Measurements from ENCODE around the gene PDGFD.

The PDGFD gene

DNA sequence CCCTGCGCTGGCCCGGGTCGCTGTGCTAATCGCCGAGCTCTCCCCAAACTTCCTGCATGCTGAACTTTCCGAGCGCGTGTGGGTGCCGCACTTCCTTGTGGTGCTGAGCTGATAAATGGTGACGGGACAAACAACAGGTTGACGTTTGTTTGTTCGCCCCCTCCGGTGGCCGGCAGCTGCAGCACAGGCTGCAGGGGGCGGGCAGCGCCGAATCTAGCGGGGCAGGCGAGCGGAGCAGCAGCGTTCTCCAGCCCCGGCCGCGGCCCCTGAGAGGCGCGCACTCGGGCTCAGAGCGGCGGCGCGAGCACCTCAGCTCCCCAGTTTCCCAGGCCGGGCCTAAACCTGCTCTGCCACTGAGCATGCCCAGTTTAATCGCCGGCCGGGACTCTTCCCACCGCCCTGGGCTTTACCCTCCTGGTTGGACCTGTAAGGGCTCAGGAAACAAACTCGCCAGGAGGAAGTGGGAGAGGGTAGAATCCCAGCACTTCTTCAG is at the start of gene PDGFD:
TSS of gene PDGFD (minus strand) at position 120 of the 493 bp plus-strand sequence.
- ChIA-PET CTCF (interaction anchor here (0.6 to 1.2 kb wide), 4 partner anchors 16 to 965 kb away, joined by 3 read pairs; no protein-coding TSS in a partner anchor), POLR2A (no interaction called here)
- TF ChIP-seq ELF4 (IDR thresholded peaks at IDR 0.05) (no peak), TARDBP (IDR thresholded peaks at IDR 0.05) (no peak), FOXK2 (IDR thresholded peaks at IDR 0.05) (no peak), ZNF384 (IDR thresholded peaks at IDR 0.05) (no peak), ARNT (IDR thresholded peaks at IDR 0.05) (no peak), BHLHE40 (IDR thresholded peaks at IDR 0.05; ENCODE audit: borderline replicate concordance) (no peak), FOXM1 (IDR thresholded peaks at IDR 0.05; ENCODE audit: borderline replicate concordance) (no peak), LEF1 (IDR thresholded peaks at IDR 0.05; ENCODE audit: borderline replicate concordance) (no peak), FOXA1 (IDR thresholded peaks at IDR 0.05) (no peak), SP1 (IDR thresholded peaks at IDR 0.05) (no peak), CTBP1 (IDR thresholded peaks at IDR 0.05; ENCODE audit: borderline replicate concordance) (no peak), NFRKB (IDR thresholded peaks at IDR 0.05) (no peak), SUZ12 (IDR thresholded peaks at IDR 0.05) (no peak), HDGF (IDR thresholded peaks at IDR 0.05; ENCODE audit: borderline replicate concordance) (no peak)
- TF ChIP-seq, protein P1, sequence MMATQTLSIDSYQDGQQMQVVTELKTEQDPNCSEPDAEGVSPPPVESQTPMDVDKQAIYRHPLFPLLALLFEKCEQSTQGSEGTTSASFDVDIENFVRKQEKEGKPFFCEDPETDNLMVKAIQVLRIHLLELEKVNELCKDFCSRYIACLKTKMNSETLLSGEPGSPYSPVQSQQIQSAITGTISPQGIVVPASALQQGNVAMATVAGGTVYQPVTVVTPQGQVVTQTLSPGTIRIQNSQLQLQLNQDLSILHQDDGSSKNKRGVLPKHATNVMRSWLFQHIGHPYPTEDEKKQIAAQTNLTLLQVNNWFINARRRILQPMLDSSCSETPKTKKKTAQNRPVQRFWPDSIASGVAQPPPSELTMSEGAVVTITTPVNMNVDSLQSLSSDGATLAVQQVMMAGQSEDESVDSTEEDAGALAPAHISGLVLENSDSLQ (IDR thresholded peaks at IDR 0.05) = no peak
- DNase-seq (ENCODE audit: extremely low spot score) = peak; percentile 59

DNA sequence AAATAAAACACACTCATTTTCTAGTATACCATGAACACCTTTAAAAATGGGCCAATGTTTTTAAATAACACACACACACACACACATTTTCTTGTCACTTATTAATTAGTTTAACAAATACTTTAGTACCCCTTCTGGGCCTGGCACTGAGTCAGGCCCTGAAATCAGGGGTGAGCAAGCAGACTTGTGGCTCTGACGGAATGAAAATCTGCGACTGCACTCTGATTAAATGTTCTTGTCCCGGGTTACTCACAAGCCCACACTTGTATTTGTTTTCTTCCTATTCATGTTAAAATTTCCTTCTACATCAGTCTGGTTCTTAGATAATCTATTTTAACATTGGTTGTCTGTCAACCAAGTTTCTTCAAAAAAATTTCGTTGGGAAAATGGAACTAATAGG is 43.0 kb upstream of the PDGFD start:
- DNase-seq (ENCODE audit: extremely low spot score) = no peak
- TF ChIP-seq FOXK2 (IDR thresholded peaks at IDR 0.05) (no peak), ZNF384 (IDR thresholded peaks at IDR 0.05) (no peak), ARNT (IDR thresholded peaks at IDR 0.05) (no peak)
- TF ChIP-seq, protein P1 (IDR thresholded peaks at IDR 0.05) = no peak
- POLR2A ChIA-PET = no interaction called here
- CTCF ChIA-PET = no interaction called here

DNA sequence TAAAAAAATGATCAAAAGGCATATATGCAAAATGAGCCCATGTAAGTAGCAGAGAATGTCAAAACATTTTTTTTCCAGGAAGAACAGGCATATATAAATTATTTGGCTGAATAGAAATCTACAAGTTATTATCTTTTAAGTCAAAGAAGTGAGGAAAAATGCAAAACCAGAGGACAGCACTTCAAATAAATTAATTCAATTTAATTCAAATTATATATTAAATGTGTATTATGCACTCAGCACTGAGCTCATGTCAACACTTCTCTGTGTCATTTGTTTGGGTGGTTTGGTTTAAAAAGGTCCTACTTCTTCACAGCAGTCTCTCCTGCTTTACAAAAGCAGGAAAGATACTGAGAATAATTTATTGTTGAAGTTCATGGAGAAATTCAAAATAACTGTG is 41.9 kb upstream of the PDGFD start:
- ChIA-PET POLR2A (no interaction called here), CTCF (no interaction called here)
- TF ChIP-seq TARDBP (IDR thresholded peaks at IDR 0.05) (no peak), CTBP1 (IDR thresholded peaks at IDR 0.05; ENCODE audit: borderline replicate concordance) (no peak), LEF1 (IDR thresholded peaks at IDR 0.05; ENCODE audit: borderline replicate concordance) (no peak), ZNF384 (IDR thresholded peaks at IDR 0.05) (no peak), ELF4 (IDR thresholded peaks at IDR 0.05) (no peak), FOXK2 (IDR thresholded peaks at IDR 0.05) (no peak), ARNT (IDR thresholded peaks at IDR 0.05) (no peak), SUZ12 (IDR thresholded peaks at IDR 0.05) (no peak), FOXA1 (IDR thresholded peaks at IDR 0.05) (no peak), L3MBTL2 (conservative IDR thresholded peaks at IDR 0.05) (no peak), NFRKB (IDR thresholded peaks at IDR 0.05) (no peak), BHLHE40 (IDR thresholded peaks at IDR 0.05; ENCODE audit: borderline replicate concordance) (no peak), FOXM1 (IDR thresholded peaks at IDR 0.05; ENCODE audit: borderline replicate concordance) (no peak)
- TF ChIP-seq, protein P1 (IDR thresholded peaks at IDR 0.05) = no peak
- DNase-seq (ENCODE audit: extremely low spot score) = no peak

DNA sequence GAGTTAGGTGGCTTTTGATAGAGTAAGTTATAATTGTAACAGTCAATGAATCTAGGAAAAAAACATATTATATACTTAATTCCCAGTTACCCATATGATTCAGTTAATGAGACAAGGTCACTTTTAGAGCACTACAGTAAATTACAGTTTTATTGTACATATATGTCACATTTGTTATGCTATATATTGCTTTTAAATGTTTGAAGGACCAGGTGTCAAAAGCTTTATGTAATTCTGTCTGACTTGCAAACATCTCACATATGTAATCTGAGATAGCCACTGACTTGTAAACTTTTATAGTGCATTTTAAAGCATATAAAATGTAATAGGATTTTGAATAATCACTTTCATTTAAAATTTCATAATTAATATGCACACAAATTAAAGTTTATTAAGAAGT is 36.7 kb upstream of the PDGFD start:
- TF ChIP-seq HDGF (IDR thresholded peaks at IDR 0.05; ENCODE audit: borderline replicate concordance) = no peak
- no peak for TF ChIP-seq L3MBTL2 (conservative IDR thresholded peaks at IDR 0.05)
- TF ChIP-seq, protein P1 (IDR thresholded peaks at IDR 0.05) = no peak
- no peak for TF ChIP-seq BHLHE40 (IDR thresholded peaks at IDR 0.05; ENCODE audit: borderline replicate concordance)
- TF ChIP-seq NFRKB (IDR thresholded peaks at IDR 0.05) = no peak
- TF ChIP-seq FOXK2 (IDR thresholded peaks at IDR 0.05) = no peak
- TF ChIP-seq LEF1 (IDR thresholded peaks at IDR 0.05; ENCODE audit: borderline replicate concordance) = no peak
- no peak for TF ChIP-seq SUZ12 (IDR thresholded peaks at IDR 0.05)
- TF ChIP-seq ZNF384 (IDR thresholded peaks at IDR 0.05) = no peak
- TF ChIP-seq FOXA1 (IDR thresholded peaks at IDR 0.05) = no peak
- no peak for TF ChIP-seq ARNT (IDR thresholded peaks at IDR 0.05)
- no peak for TF ChIP-seq TARDBP (IDR thresholded peaks at IDR 0.05)
- no peak for TF ChIP-seq CTBP1 (IDR thresholded peaks at IDR 0.05; ENCODE audit: borderline replicate concordance)
- ChIA-PET POLR2A (no interaction called here), CTCF (no interaction called here)
- no peak for DNase-seq (ENCODE audit: extremely low spot score)

DNA sequence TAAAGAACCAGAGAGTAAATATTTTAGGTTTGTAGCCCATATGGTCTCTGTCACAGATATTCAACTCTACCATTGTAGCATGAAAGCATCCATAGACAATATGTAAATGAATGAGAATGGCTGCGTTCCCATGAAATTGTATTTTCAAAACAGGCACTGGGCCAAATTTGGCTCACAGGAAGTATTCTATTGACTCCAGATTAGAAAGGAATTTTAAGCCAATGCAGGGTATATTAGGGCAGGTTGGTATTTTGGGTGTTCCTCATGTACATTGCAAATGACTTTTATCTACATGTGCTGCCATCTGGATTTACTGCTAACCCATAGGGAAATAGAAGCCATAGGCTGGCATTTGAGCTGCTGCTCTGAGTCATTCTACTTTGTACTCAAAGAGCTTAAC is 35.1 kb upstream of the PDGFD start:
- DNase-seq (ENCODE audit: extremely low spot score) = no peak
- TF ChIP-seq ELF4 (IDR thresholded peaks at IDR 0.05) (no peak), FOXK2 (IDR thresholded peaks at IDR 0.05) (no peak), CTBP1 (IDR thresholded peaks at IDR 0.05; ENCODE audit: borderline replicate concordance) (no peak), FOXM1 (IDR thresholded peaks at IDR 0.05; ENCODE audit: borderline replicate concordance) (no peak), SUZ12 (IDR thresholded peaks at IDR 0.05) (no peak), FOXA1 (IDR thresholded peaks at IDR 0.05) (no peak), BHLHE40 (IDR thresholded peaks at IDR 0.05; ENCODE audit: borderline replicate concordance) (no peak), ZNF384 (IDR thresholded peaks at IDR 0.05) (no peak), SP1 (IDR thresholded peaks at IDR 0.05) (no peak)
- TF ChIP-seq, protein P1 (IDR thresholded peaks at IDR 0.05) = no peak
- CTCF ChIA-PET = no interaction called here
- POLR2A ChIA-PET = no interaction called here
